SK-N-MC (cell line): Measurements from ENCODE around the gene SCYGR4.

Experiments
- DNase-seq: peaks from one replicate; pipeline ENCODE4 v3.0.0-alpha.2; 2011; ENCODE audit warnings: low read depth, low spot score
- H3K27ac ChIP-seq: fragments of 200-600 bp; sonication (generic); 2 replicates; pipeline ENCODE4 v1.5.1; 2016; ENCODE audit warnings: mixed run types
- H3K36me3 ChIP-seq: fragments of 200-600 bp; sonication (generic); 2 replicates; pipeline ENCODE4 v1.6.1; 2017; ENCODE audit warnings: antibody characterized with exemption, low read length, mixed read lengths; ENCODE audit not compliant: insufficient read depth
- H3K4me3 ChIP-seq: fragments of 200-600 bp; sonication (generic); 2 replicates; pipeline ENCODE4 v1.5.1; 2016
- H3K9ac ChIP-seq: fragments of 200-600 bp; sonication (generic); 2 replicates; pipeline ENCODE4 v1.8.0; 2017; ENCODE audit warnings: mixed run types, mixed read lengths; ENCODE audit not compliant: insufficient read length
- H3K9me3 ChIP-seq: fragments of 200-600 bp; sonication (generic); 2 replicates; pipeline ENCODE4 v1.6.1; 2017; ENCODE audit warnings: low read depth, mild to moderate bottlenecking, antibody characterized with exemption, low read length, moderate library complexity, mixed read lengths
- EZH2 ChIP-seq: fragments of 200-600 bp; sonication (generic); IDR thresholded peaks from one replicate; pipeline ENCODE4 v1.6.1; 2017; ENCODE audit warnings: antibody characterized with exemption
- FOXP2 ChIP-seq: optimal IDR thresholded peaks from 2 replicates; pipeline ENCODE3; 2011; ENCODE audit warnings: mild to moderate bottlenecking, moderate library complexity; ENCODE audit not compliant: insufficient read depth; ENCODE audit errors: extremely low read length, control extremely low read depth
- POLR2AphosphoS5 ChIP-seq: IDR thresholded peaks from 2 replicates; pipeline ENCODE4 v1.6.1; 2012; ENCODE audit warnings: mild to moderate bottlenecking, low read depth, low read length, borderline replicate concordance

Gene SCYGR4, protein sequence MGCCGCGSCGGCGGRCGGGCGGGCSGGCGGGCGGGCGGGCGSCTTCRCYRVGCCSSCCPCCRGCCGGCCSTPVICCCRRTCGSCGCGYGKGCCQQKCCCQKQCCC

GRCh38 chr2:227617316-227618230, at the start of gene SCYGR4:
SCYGR4 (plus strand) TSS chr2:227617498; CDS start chr2:227617498, 0 bp downstream.
- Histone ChIP-seq H3K9me3 (no peaks in the 10 kb centered on the region), H3K27ac (no peak within 1 kb of the TSS), H3K9ac (no peak within 1 kb of the TSS), H3K36me3 (no peaks in the 10 kb centered on the region), H3K4me3 (no peak within 1 kb of the TSS)
- TF ChIP-seq POLR2AphosphoS5: no peak
- TF ChIP-seq EZH2: no peak
- no peak for TF ChIP-seq FOXP2
- DNase-seq: no peak

DNA sequence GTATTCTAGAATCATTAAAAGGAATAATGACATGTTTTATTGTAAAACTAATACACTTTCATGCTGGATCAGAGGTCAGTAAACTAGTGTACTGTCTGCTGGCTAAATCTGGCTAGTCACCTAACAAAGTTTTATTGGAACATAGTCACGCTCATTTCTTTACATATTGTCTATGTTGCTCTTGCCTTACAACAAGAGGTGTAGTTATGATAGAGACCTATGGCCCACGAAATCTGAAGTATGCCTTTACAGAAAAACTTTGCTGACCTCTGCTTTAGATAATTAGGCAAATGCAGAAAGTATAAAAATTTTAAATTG, 48.5 kb upstream of the SCYGR4 start:
- H3K4me3 ChIP-seq: no peak overlapping the region
- DNase-seq: no peak
- H3K36me3 ChIP-seq: no peaks in the 10 kb centered on the region
- no peak for TF ChIP-seq FOXP2
- TF ChIP-seq POLR2AphosphoS5: no peak
- TF ChIP-seq EZH2: no peak
- H3K9me3 ChIP-seq: no peaks in the 10 kb centered on the region
- H3K27ac ChIP-seq: no peak overlapping the region
- no peak overlapping the region for H3K9ac ChIP-seq

GRCh38 chr2:227570615-227571014, 46.7 kb upstream of the SCYGR4 start:
- no peak for TF ChIP-seq POLR2AphosphoS5
- TF ChIP-seq FOXP2: no peak
- no peak for TF ChIP-seq EZH2
- no peak for DNase-seq
- Histone ChIP-seq H3K9ac (no peak overlapping the region), H3K36me3 (no peaks in the 10 kb centered on the region), H3K9me3 (no peaks in the 10 kb centered on the region), H3K4me3 (no peak overlapping the region), H3K27ac (no peak overlapping the region)

DNA sequence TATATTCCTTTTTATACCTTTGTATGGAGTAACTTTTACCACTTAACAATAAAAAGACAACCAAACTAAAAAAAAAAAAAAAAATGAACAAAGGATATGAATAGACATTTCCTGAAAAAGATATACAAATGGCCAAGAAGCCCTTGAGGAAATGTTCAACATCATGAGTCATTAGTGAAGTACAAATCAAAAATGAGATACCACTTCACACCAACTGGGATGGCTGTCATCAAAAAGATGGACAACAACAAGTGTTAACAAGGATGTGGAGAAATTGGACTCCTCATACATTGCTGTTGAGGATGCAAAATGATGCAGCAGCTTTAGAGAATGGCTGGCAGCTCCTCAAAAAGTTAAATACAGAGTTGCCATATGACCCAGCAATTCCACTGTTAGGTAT, 41.2 kb upstream of the SCYGR4 start:
- H3K4me3 ChIP-seq: no peak overlapping the region
- no peak for DNase-seq
- H3K36me3 ChIP-seq: no peaks in the 10 kb centered on the region
- TF ChIP-seq POLR2AphosphoS5 (no peak), EZH2 (no peak), FOXP2 (no peak)
- H3K9ac ChIP-seq: no peak overlapping the region
- H3K27ac ChIP-seq: no peak overlapping the region
- H3K9me3 ChIP-seq: no peaks in the 10 kb centered on the region

- Histone ChIP-seq H3K36me3 (no peaks in the 10 kb centered on the region), H3K27ac (no peak overlapping the region), H3K9ac (no peak overlapping the region), H3K4me3 (no peak overlapping the region), H3K9me3 (no peaks in the 10 kb centered on the region)
- no peak for DNase-seq
- TF ChIP-seq FOXP2: no peak
- TF ChIP-seq EZH2: no peak
- TF ChIP-seq POLR2AphosphoS5: no peak
Measured at GRCh38 chr2:227576812-227577211, 40.5 kb upstream of the SCYGR4 start.

DNA sequence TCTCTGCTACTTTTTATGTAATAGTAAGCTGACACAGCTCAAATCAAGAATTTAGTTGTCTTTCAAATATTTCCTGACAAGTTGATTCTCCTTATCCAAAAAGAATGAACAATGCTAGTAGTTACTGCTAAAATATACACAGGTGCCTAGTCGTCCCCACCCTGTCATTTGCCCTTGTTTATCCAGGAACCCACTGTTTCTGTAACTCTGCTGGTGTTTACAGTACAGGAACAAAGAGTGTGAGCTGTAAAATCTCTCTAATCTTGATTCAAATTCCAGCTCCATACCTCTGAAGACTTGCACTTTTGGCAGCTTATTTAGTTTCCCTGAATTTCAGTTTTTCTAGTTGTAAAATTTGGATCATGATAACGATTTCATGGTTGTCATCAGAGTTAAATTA, 39.7 kb upstream of the SCYGR4 start:
- DNase-seq: no peak
- no peaks in the 10 kb centered on the region for H3K36me3 ChIP-seq
- no peaks in the 10 kb centered on the region for H3K9me3 ChIP-seq
- no peak for TF ChIP-seq POLR2AphosphoS5
- TF ChIP-seq EZH2: no peak
- TF ChIP-seq FOXP2: no peak
- H3K4me3 ChIP-seq: no peak overlapping the region
- H3K27ac ChIP-seq: no peak overlapping the region
- no peak overlapping the region for H3K9ac ChIP-seq

DNA sequence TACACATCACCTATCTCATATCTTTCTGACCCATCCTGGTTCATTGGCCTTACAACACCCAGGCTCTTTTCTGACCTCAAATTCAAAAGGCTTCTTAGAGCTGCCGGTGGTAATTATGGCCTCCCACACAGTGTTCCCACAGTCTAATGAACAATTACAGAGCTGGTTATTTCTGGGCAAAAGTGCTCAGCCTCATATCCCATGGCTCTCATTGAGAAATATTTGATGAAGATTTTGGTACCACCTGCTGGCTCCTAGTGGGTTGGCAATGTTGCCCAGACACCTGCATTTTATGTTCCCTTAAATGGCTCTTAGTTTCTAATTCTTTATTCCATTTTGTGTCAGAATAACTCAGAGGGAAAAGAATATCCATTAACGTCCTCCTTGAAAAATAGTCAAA, 38.7 kb upstream of the SCYGR4 start:
- no peak for DNase-seq
- H3K9ac ChIP-seq: no peak overlapping the region
- no peaks in the 10 kb centered on the region for H3K36me3 ChIP-seq
- TF ChIP-seq EZH2 (no peak), FOXP2 (no peak), POLR2AphosphoS5 (no peak)
- no peaks in the 10 kb centered on the region for H3K9me3 ChIP-seq
- H3K27ac ChIP-seq: no peak overlapping the region
- no peak overlapping the region for H3K4me3 ChIP-seq

DNA sequence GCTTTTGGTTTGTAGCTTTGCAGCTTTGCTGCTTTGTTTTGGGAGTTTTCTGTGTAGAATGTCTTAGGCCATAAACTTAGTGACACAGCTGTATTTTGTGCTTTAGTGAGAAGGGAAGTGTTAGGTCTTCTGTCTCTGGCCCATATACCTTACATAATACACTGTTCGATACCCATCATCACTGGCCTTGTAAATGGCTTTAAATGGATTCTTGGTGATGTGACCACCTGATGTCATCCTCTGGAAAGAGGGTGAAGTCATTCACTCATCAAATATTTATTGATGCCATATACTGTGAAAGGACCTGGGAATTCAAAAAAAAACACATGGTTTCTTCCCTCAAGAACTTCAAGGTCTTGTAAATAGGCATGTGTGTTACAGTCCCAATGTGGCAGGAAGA, 37.5 kb upstream of the SCYGR4 start:
- Histone ChIP-seq H3K9me3 (no peaks in the 10 kb centered on the region), H3K9ac (no peak overlapping the region), H3K4me3 (no peak overlapping the region), H3K27ac (no peak overlapping the region), H3K36me3 (no peaks in the 10 kb centered on the region)
- TF ChIP-seq FOXP2 (no peak), POLR2AphosphoS5 (no peak), EZH2 (no peak)
- DNase-seq: no peak

DNA sequence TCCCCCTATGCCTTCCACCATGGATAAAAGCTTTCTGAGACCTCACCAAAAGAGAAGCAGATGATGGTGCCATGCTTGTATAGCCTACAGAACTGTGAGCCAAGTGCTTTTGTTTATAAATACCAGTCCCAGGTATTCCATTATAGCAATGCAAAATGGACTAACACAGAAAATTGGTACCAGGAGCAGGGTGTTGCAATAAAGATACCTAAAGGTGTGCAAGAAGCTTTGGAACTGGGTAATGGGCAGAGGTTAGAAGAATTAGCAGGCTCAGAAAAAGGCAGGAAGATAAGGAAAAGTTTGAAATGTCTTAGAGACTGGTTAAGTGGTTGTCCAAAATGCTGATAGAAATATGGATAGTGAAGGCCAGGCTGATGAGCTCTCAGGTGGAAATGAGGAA, 34.9 kb upstream of the SCYGR4 start:
- Histone ChIP-seq H3K9me3 (no peaks in the 10 kb centered on the region), H3K4me3 (no peak overlapping the region), H3K27ac (no peak overlapping the region), H3K9ac (no peak overlapping the region), H3K36me3 (no peaks in the 10 kb centered on the region)
- TF ChIP-seq EZH2: no peak
- no peak for TF ChIP-seq POLR2AphosphoS5
- TF ChIP-seq FOXP2: no peak
- no peak for DNase-seq
